ENCODE results near the gene PTOV1.

- peak; percentile 47 for TF ChIP-seq CTCF (conservative IDR thresholded peaks at IDR 0.05; ENCODE audit: low read length)
- no peak for TF ChIP-seq EZH2phosphoT487 (IDR thresholded peaks at IDR 0.05; ENCODE audit: borderline replicate concordance, low read depth, low read length)
Measured at GRCh38 chr19:49845414-49845813, 5.5 kb upstream of the PTOV1 start.
